A673 (cell line): Measurements from ENCODE around the gene RORB. TPM values are rescaled to one million over a fixed set of nuclear protein-coding genes. Genes with fewer than 3 reads are reported as not detected.

ENCODE experiments used
- BruUV-seq: library from RNA; stranded (reverse); fragments of 400-500 nt; replicated peaks from 2 replicates; lab custom pipeline; 2021; lab: Mats Ljungman, UMichigan
- CTCF ChIA-PET: fragments of 300-600 bp; sonication (Branson Sonifier 250); formaldehyde crosslinking; loops from one replicate; lab custom pipeline; 2022; ENCODE audit warnings: antibody characterized with exemption; lab: Charles Lee
- POLR2A ChIA-PET: fragments of 300-600 bp; sonication (Branson Sonifier 250); formaldehyde crosslinking; loops from one replicate; lab custom pipeline; 2022; ENCODE audit warnings: antibody characterized with exemption; ENCODE audit not compliant: low non-redundant PET; lab: Charles Lee
- DNase-seq: peaks from one replicate; pipeline ENCODE4 v3.0.0-alpha.2; 2015; ENCODE audit warnings: low spot score
- H3K27ac ChIP-seq: fragments of 200-600 bp; sonication (generic); 2 replicates; pipeline ENCODE4 v1.5.1; 2016; ENCODE audit warnings: mixed run types, low read depth, mild to moderate bottlenecking, mixed read lengths, antibody characterized with exemption, low read length; ENCODE audit not compliant: poor library complexity, severe bottlenecking
- H3K27me3 ChIP-seq: fragments of 200-600 bp; sonication (generic); replicated peaks from 2 replicates; pipeline ENCODE4 v1.6.1; 2017; ENCODE audit warnings: mixed run types, low read depth, mild to moderate bottlenecking, mixed read lengths, antibody characterized with exemption, low read length; ENCODE audit not compliant: insufficient read depth, poor library complexity
- H3K36me3 ChIP-seq: fragments of 200-600 bp; sonication (generic); 2 replicates; pipeline ENCODE4 v1.6.1; 2016; ENCODE audit warnings: mixed run types, mild to moderate bottlenecking, mixed read lengths, antibody characterized with exemption, low read length; ENCODE audit not compliant: insufficient read depth, poor library complexity, severe bottlenecking
- H3K4me1 ChIP-seq: fragments of 200-600 bp; sonication (generic); 2 replicates; pipeline ENCODE4 v1.6.1; 2017; ENCODE audit warnings: mixed run types, mild to moderate bottlenecking, mixed read lengths, antibody characterized with exemption, low read length; ENCODE audit not compliant: insufficient read depth, poor library complexity, severe bottlenecking
- H3K4me3 ChIP-seq: fragments of 200-600 bp; sonication (generic); 2 replicates; pipeline ENCODE4 v1.5.1; 2016; ENCODE audit warnings: low read depth, mixed run types, mild to moderate bottlenecking, mixed read lengths, low read length; ENCODE audit not compliant: poor library complexity, severe bottlenecking
- H3K9me3 ChIP-seq: fragments of 200-600 bp; sonication (generic); 2 replicates; pipeline ENCODE4 v1.6.1; 2016; ENCODE audit warnings: mixed run types, low read depth, mild to moderate bottlenecking, mixed read lengths, antibody characterized with exemption, low read length; ENCODE audit not compliant: poor library complexity, severe bottlenecking
- CTCF ChIP-seq: fragments of 300-800, 200-600 bp; sonication (generic); conservative IDR thresholded peaks from 2 replicates; pipeline ENCODE4 v1.5.1; 2017; ENCODE audit warnings: low read depth, mild to moderate bottlenecking, antibody characterized with exemption, low read length, moderate library complexity, mixed read lengths
- EZH2 ChIP-seq: fragments of 200-600 bp; sonication (generic); IDR thresholded peaks from 2 replicates; pipeline ENCODE4 v1.6.1; 2017; ENCODE audit warnings: borderline replicate concordance, low read depth, mild to moderate bottlenecking, mixed read lengths, antibody characterized with exemption, low read length; ENCODE audit not compliant: poor library complexity, severe bottlenecking
- intact Hi-C: fragments of 100-400 bp; cut with micrococcal nuclease; formaldehyde crosslinking; loops from one replicate; pipeline ENCODE4 v1.10.0; 2022; ENCODE audit not compliant: unreplicated experiment
- total RNA-seq: library from RNA; stranded (reverse); gene quantifications from 2 replicates; pipeline ENCODE4 v1.2.3, GENCODE V29; 2021

Gene RORB
- total RNA-seq, 1 experiment from 2014 or later = 0.02 TPM

GRCh38 chr9:74577956-74578355 is 80.8 kb downstream of the RORB start:
- Histone ChIP-seq H3K27me3 (peaks cover 23% of the 10 kb centered on the region), H3K4me1 (no peaks in the 10 kb centered on the region), H3K36me3 (no peaks in the 10 kb centered on the region), H3K4me3 (no peak overlapping the region), H3K9me3 (no peaks in the 10 kb centered on the region), H3K27ac (no peak overlapping the region)
- TF ChIP-seq CTCF (peak; percentile 52), EZH2 (no peak)
- intact Hi-C loops = loop anchor here (5.0 to 10.0 kb wide), 2 partner anchors 69 to 507 kb away; partner anchors contain the start of genes NMRK1 and OSTF1
- peak; percentile 22 for DNase-seq
- CTCF ChIA-PET = no interaction called here
- BruUV-seq = no TSS peak
- POLR2A ChIA-PET = no interaction called here

GRCh38 chr9:74589576-74589975 is 92.4 kb downstream of the RORB start:
- ChIA-PET POLR2A (no interaction called here), CTCF (no interaction called here)
- no peak overlapping the region for H3K4me3 ChIP-seq
- no peaks in the 10 kb centered on the region for H3K4me1 ChIP-seq
- H3K27me3 ChIP-seq = no peaks in the 10 kb centered on the region
- BruUV-seq = no TSS peak
- no peaks in the 10 kb centered on the region for H3K36me3 ChIP-seq
- no peaks in the 10 kb centered on the region for H3K9me3 ChIP-seq
- no peak for DNase-seq
- no peak overlapping the region for H3K27ac ChIP-seq
- TF ChIP-seq CTCF (no peak), EZH2 (no peak)
- intact Hi-C loops = no loop called here

GRCh38 chr9:74595286-74595685 is 98.2 kb downstream of the RORB start:
- ChIA-PET CTCF (no interaction called here), POLR2A (no interaction called here)
- H3K9me3 ChIP-seq = no peaks in the 10 kb centered on the region
- intact Hi-C loops = no loop called here
- TF ChIP-seq EZH2 (no peak), CTCF (no peak)
- H3K4me1 ChIP-seq = no peaks in the 10 kb centered on the region
- H3K36me3 ChIP-seq = no peaks in the 10 kb centered on the region
- H3K4me3 ChIP-seq = no peak overlapping the region
- no peaks in the 10 kb centered on the region for H3K27me3 ChIP-seq
- no TSS peak for BruUV-seq
- H3K27ac ChIP-seq = no peak overlapping the region
- no peak for DNase-seq
